ENCODE measurements around the gene THSD8.
A peak's percentile ranks its signal among the peaks of the same experiment; 100 is the strongest.

DNA sequence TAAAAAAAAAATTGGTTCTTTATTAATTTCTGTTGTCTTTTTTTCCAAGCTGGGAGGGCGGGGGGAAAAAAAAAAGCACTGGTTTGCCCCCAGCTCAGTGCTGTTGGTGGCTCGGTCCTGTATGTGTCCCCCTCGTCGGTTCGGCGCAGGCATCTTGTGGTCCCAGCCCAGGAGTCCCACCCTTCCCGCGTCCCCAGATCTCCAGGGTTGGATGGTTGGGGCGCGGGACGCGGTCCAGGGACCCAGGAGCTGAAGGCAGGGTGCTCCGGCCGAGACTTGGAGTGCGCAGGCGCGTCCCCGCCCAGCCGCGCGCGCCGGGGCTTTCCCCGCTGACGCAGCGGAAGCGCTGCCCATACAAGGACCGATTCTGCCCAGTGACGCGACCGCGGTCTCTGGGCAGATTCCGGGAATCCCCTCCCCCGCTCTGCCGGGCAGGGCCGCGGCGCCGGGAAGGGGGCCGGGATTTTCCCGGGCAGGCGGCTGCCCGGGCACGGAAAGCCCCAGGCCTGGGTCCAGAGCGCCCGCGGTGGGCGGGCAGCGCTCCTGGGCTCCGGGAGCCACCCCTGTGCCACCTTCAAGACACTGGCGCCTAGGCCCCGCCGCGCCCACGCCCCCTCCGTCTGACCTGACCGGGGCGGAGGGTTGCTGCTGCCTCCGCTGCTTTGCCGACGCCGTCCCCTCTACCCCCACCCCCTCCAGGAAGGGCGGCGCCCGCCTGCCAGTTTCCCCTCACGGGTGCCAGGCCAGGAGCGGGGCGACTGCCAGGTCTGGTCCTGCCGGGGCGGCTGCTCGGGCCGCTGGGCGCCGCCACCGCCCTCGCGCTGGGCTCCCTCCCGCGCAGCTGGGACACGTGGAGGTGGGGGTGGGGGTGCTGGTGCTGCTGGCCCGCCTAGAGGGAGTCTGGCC is 8.3 kb upstream of the THSD8 start:
- TF ChIP-seq EP300 (conservative IDR thresholded peaks at IDR 0.05; ENCODE audit: poor library complexity, severe bottlenecking) (peak; percentile 86), CTCF (IDR thresholded peaks at IDR 0.05; ENCODE audit: poor library complexity, severe bottlenecking) (no peak), MXI1 (conservative IDR thresholded peaks at IDR 0.05; ENCODE audit: poor library complexity, severe bottlenecking) (peak; percentile 27)
